Breast epithelium (tissue), 4 donors: ENCODE measurements around the gene PTPRN2. TPM values are rescaled to one million over a fixed set of nuclear protein-coding genes. Genes with fewer than 3 reads are reported as not detected.

Experiments used
- DNase-seq, 2 donors: peaks; one replicate each; pipeline ENCODE4 v3.0.0-alpha.2; 2019; ENCODE audit warnings: low spot score in 2 of 2
- H3K27ac ChIP-seq, 2 donors: fragments of 200-600 bp; sonication (generic) in 1 of 2; one replicate each; pipeline ENCODE4 v1.5.1; 2016 to 2019; ENCODE audit warnings: mild to moderate bottlenecking in 1 of 2
- H3K27me3 ChIP-seq, 2 donors: fragments of 200-600 bp; sonication (generic) in 1 of 2; one replicate each; pipeline versions ENCODE4 v1.5.1 to v1.6.0; 2017 to 2019; ENCODE audit warnings: control low read depth in 1 of 2, mild to moderate bottlenecking in 1 of 2
- H3K36me3 ChIP-seq: fragments of 200-600 bp; one replicate; pipeline ENCODE4 v1.5.1; 2019
- H3K4me1 ChIP-seq, 2 donors: fragments of 200-600 bp; sonication (generic); one replicate each; pipeline ENCODE4 v1.5.1; 2016 to 2019; ENCODE audit warnings: control low read depth in 1 of 2
- H3K4me3 ChIP-seq, 3 donors: fragments of 200-600 bp; sonication (generic); 1 replicate in 2 of 3; 2 replicates in 1 of 3; pipeline ENCODE4 v1.5.1; 2016 to 2019; ENCODE audit warnings: mild to moderate bottlenecking in 3 of 3, moderate library complexity in 2 of 3
- H3K9me3 ChIP-seq, 2 donors: fragments of 200-600 bp; sonication (generic) in 1 of 2; one replicate each; pipeline ENCODE4 v1.5.1; 2016 to 2019; ENCODE audit warnings: control low read depth in 1 of 2
- CTCF ChIP-seq, 3 donors: fragments of 450-650 bp; IDR thresholded peaks; one replicate each; pipeline ENCODE4 v1.5.1; 2016 to 2017; ENCODE audit warnings: antibody characterized with exemption in 3 of 3, mild to moderate bottlenecking in 3 of 3, moderate library complexity in 3 of 3
- POLR2A ChIP-seq: fragments of 450-650 bp; IDR thresholded peaks from one replicate; pipeline ENCODE4 v1.6.1; 2016; ENCODE audit warnings: antibody characterized with exemption, mild to moderate bottlenecking, moderate library complexity
- POLR2AphosphoS5 ChIP-seq, 3 donors: sonication (generic); formaldehyde crosslinking; IDR thresholded peaks; one replicate each; pipeline ENCODE4 v1.6.1; 2017; ENCODE audit warnings: antibody characterized with exemption in 3 of 3
- intact Hi-C: fragments of 100-400 bp; cut with DNase I; formaldehyde crosslinking; loops from one replicate; pipeline ENCODE4 v1.15.1; 2023; ENCODE audit warnings: low total_unique reads
- total RNA-seq, 3 donors: library from RNA; depleted of rRNA; stranded (reverse); fragments of >200 nt; gene quantifications; one replicate each; pipeline ENCODE4 v1.1.0, GENCODE V29; 2016

The PTPRN2 gene
- total RNA-seq, 3 donors from 2014 or later, result 1.6 to 2.2 (median 2.2) TPM

DNA sequence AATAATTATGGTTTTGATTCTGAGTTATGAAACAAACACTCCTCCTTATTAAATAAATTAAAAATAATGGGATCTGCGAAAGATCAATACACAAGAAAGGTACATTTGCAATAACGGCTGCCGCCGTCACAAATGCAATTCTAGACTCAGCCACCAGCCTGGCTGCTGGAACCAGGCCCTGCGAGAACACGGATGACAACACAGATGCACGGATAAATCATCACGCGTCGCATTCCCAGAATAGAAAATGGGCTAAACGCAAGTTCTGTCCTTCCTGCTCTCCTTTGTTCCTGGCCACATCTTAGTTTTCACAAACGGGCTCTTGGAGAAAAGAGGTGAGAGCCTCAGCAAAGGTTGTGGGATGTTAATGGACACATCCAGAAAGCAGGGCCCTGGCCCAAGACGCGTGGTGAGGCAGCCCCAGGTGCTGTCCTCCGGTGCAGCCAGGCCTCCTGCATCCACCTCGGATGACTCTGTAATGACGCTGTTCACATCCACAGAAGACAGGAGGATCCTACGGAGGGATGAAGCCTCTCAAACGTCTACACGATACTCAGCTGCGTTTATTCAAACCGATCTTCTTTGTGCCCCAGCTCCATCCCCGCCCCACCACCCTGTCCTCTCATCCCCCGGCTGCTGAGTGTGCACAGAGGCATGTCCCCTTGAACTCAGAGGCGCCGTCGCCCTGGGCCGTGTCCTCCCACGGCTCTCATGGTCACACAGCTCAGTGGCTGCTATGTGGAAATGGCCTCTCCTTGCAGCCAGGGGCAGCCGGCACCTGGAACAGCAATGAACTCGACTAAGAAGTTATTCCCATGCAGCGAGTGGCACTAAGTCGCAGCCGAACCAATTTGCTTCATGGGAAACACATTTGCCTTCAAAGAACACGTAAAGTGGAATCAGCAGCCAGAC is 197.9 kb downstream of the PTPRN2 start:
- H3K27me3 ChIP-seq, result peaks cover 0 to 24% of the 10 kb centered on the region in 2 donors
- no peak overlapping the region for H3K27ac ChIP-seq
- H3K4me3 ChIP-seq, result no peak overlapping the region
- no peak for DNase-seq
- H3K9me3 ChIP-seq, result no peaks in the 10 kb centered on the region
- no peaks in the 10 kb centered on the region for H3K4me1 ChIP-seq
- intact Hi-C loops, result no loop called here
- no peaks in the 10 kb centered on the region for H3K36me3 ChIP-seq
- TF ChIP-seq POLR2AphosphoS5 (IDR thresholded peaks at IDR 0.05), result no peak
- TF ChIP-seq CTCF (IDR thresholded peaks at IDR 0.05), result no peak
- TF ChIP-seq POLR2A, result no peak

GRCh38 chr7:158388928-158389327 is 198.7 kb downstream of the PTPRN2 start:
- TF ChIP-seq POLR2AphosphoS5 (IDR thresholded peaks at IDR 0.05) (no peak), POLR2A (no peak), CTCF (IDR thresholded peaks at IDR 0.05) (no peak)
- Histone ChIP-seq H3K9me3 (no peaks in the 10 kb centered on the region), H3K4me3 (no peak overlapping the region), H3K27me3 (peaks cover 0 to 24% of the 10 kb centered on the region in 2 donors), H3K4me1 (no peaks in the 10 kb centered on the region), H3K27ac (no peak overlapping the region), H3K36me3 (no peaks in the 10 kb centered on the region)
- intact Hi-C loops, result no loop called here
- no peak for DNase-seq

- no peaks in the 10 kb centered on the region for H3K9me3 ChIP-seq
- peaks cover 0 to 24% of the 10 kb centered on the region in 2 donors for H3K27me3 ChIP-seq
- no peaks in the 10 kb centered on the region for H3K4me1 ChIP-seq
- DNase-seq, result no peak
- no peak overlapping the region for H3K4me3 ChIP-seq
- no peak overlapping the region for H3K27ac ChIP-seq
- intact Hi-C loops, result no loop called here
- H3K36me3 ChIP-seq, result no peaks in the 10 kb centered on the region
- TF ChIP-seq POLR2AphosphoS5 (IDR thresholded peaks at IDR 0.05) (no peak), POLR2A (no peak), CTCF (IDR thresholded peaks at IDR 0.05) (no peak)
Measured at GRCh38 chr7:158388072-158388471, 199.6 kb downstream of the PTPRN2 start.

GRCh38 chr7:158387546-158387891 is 200.1 kb downstream of the PTPRN2 start:
- peaks cover 0 to 20% of the 10 kb centered on the region in 2 donors for H3K27me3 ChIP-seq
- H3K27ac ChIP-seq, result no peak overlapping the region
- no peaks in the 10 kb centered on the region for H3K4me1 ChIP-seq
- intact Hi-C loops, result no loop called here
- TF ChIP-seq POLR2AphosphoS5 (IDR thresholded peaks at IDR 0.05) (no peak), CTCF (IDR thresholded peaks at IDR 0.05) (no peak), POLR2A (no peak)
- no peak for DNase-seq
- no peaks in the 10 kb centered on the region for H3K36me3 ChIP-seq
- H3K9me3 ChIP-seq, result no peaks in the 10 kb centered on the region
- no peak overlapping the region for H3K4me3 ChIP-seq

- intact Hi-C loops, result no loop called here
- TF ChIP-seq CTCF (IDR thresholded peaks at IDR 0.05) (no peak), POLR2A (no peak), POLR2AphosphoS5 (IDR thresholded peaks at IDR 0.05) (no peak)
- H3K27me3 ChIP-seq, result peaks cover 0 to 15% of the 10 kb centered on the region in 2 donors
- no peak overlapping the region for H3K4me3 ChIP-seq
- H3K9me3 ChIP-seq, result no peaks in the 10 kb centered on the region
- no peak for DNase-seq
- H3K27ac ChIP-seq, result no peak overlapping the region
- H3K36me3 ChIP-seq, result no peaks in the 10 kb centered on the region
- no peaks in the 10 kb centered on the region for H3K4me1 ChIP-seq
Measured at GRCh38 chr7:158386866-158387545, 200.6 kb downstream of the PTPRN2 start.
